Breast epithelium (tissue), 4 donors: ENCODE measurements around the gene DEFB129. TPM values are rescaled to one million over a fixed set of nuclear protein-coding genes. Genes with fewer than 3 reads are reported as not detected.

Experiments
- DNase-seq, 2 donors: peaks; one replicate each; pipeline ENCODE4 v3.0.0-alpha.2; 2019; ENCODE audit warnings: low spot score in 2 of 2
- H3K27ac ChIP-seq, 2 donors: fragments of 200-600 bp; sonication (generic) in 1 of 2; one replicate each; pipeline ENCODE4 v1.5.1; 2016 to 2019; ENCODE audit warnings: mild to moderate bottlenecking in 1 of 2
- H3K27me3 ChIP-seq, 2 donors: fragments of 200-600 bp; sonication (generic) in 1 of 2; one replicate each; pipeline versions ENCODE4 v1.5.1 to v1.6.0; 2017 to 2019; ENCODE audit warnings: control low read depth in 1 of 2, mild to moderate bottlenecking in 1 of 2
- H3K36me3 ChIP-seq: fragments of 200-600 bp; one replicate; pipeline ENCODE4 v1.5.1; 2019
- H3K4me1 ChIP-seq, 2 donors: fragments of 200-600 bp; sonication (generic); one replicate each; pipeline ENCODE4 v1.5.1; 2016 to 2019; ENCODE audit warnings: control low read depth in 1 of 2
- H3K4me3 ChIP-seq, 3 donors: fragments of 200-600 bp; sonication (generic); 1 replicate in 2 of 3; 2 replicates in 1 of 3; pipeline ENCODE4 v1.5.1; 2016 to 2019; ENCODE audit warnings: mild to moderate bottlenecking in 3 of 3, moderate library complexity in 2 of 3
- H3K9me3 ChIP-seq, 2 donors: fragments of 200-600 bp; sonication (generic) in 1 of 2; one replicate each; pipeline ENCODE4 v1.5.1; 2016 to 2019; ENCODE audit warnings: control low read depth in 1 of 2
- POLR2A ChIP-seq: fragments of 450-650 bp; IDR thresholded peaks from one replicate; pipeline ENCODE4 v1.6.1; 2016; ENCODE audit warnings: antibody characterized with exemption, mild to moderate bottlenecking, moderate library complexity
- POLR2AphosphoS5 ChIP-seq, 3 donors: sonication (generic); formaldehyde crosslinking; IDR thresholded peaks; one replicate each; pipeline ENCODE4 v1.6.1; 2017; ENCODE audit warnings: antibody characterized with exemption in 3 of 3
- intact Hi-C: fragments of 100-400 bp; cut with DNase I; formaldehyde crosslinking; loops from one replicate; pipeline ENCODE4 v1.15.1; 2023; ENCODE audit warnings: low total_unique reads
- total RNA-seq, 3 donors: library from RNA; depleted of rRNA; stranded (reverse); fragments of >200 nt; gene quantifications; one replicate each; pipeline ENCODE4 v1.1.0, GENCODE V29; 2016
- TF ChIP-seq, protein P1 (sequence below), 3 donors: fragments of 450-650 bp; IDR thresholded peaks; one replicate each; pipeline ENCODE4 v1.5.1; 2016 to 2017; ENCODE audit warnings: antibody characterized with exemption in 3 of 3, mild to moderate bottlenecking in 3 of 3, moderate library complexity in 3 of 3

DEFB129 gene
- total RNA-seq, 3 donors from 2014 or later = not detected

DNA sequence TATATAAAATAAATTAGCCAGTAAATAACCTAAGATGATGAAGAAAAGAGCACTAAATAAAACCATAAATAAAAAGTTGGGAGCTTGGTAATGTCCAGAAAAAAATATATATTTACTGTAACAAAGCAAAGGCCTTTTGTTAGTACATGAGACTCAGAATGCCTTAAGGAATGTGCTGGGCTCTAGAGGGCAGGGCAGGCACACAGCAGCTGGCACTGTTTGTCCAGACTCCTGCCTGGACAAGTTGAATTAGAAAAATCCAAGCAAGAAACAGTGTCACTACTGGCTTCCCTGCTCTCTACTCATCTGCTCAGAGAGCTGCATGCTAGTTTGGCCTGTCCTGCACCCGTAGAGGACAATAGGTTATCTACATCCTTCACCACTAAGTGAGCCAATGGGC is 8.8 kb downstream of the DEFB129 start:
- no peak for DNase-seq
- Histone ChIP-seq H3K9me3 (no peaks in the 10 kb centered on the region), H3K36me3 (no peaks in the 10 kb centered on the region), H3K27me3 (no peaks in the 10 kb centered on the region), H3K4me3 (no peak overlapping the region), H3K27ac (no peak overlapping the region), H3K4me1 (no peaks in the 10 kb centered on the region)
- intact Hi-C loops = no loop called here
- TF ChIP-seq, protein P1, sequence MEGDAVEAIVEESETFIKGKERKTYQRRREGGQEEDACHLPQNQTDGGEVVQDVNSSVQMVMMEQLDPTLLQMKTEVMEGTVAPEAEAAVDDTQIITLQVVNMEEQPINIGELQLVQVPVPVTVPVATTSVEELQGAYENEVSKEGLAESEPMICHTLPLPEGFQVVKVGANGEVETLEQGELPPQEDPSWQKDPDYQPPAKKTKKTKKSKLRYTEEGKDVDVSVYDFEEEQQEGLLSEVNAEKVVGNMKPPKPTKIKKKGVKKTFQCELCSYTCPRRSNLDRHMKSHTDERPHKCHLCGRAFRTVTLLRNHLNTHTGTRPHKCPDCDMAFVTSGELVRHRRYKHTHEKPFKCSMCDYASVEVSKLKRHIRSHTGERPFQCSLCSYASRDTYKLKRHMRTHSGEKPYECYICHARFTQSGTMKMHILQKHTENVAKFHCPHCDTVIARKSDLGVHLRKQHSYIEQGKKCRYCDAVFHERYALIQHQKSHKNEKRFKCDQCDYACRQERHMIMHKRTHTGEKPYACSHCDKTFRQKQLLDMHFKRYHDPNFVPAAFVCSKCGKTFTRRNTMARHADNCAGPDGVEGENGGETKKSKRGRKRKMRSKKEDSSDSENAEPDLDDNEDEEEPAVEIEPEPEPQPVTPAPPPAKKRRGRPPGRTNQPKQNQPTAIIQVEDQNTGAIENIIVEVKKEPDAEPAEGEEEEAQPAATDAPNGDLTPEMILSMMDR (IDR thresholded peaks at IDR 0.05) = peak in 1 of 3 donors; percentile 24
- TF ChIP-seq POLR2AphosphoS5 (IDR thresholded peaks at IDR 0.05) = no peak
- no peak for TF ChIP-seq POLR2A

DNA sequence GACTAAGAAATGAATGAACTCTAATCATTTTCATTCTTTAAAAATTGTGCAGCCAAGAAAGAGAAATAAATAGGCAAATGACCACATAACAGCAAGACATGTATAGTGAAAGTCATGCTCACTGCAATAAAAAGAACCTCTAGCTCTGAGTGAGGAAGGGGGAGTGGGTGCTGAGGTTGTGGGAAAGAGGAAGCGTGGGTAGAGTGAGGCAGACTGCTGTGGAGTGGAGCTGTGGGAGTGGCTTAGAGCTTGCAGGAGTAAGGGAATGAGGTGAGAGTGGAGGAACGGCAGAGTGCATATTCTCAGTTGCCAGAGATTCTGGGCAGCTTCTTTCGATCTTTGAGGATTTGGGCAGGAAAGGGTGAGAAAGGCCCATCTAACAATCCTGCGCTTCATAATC is 10.4 kb downstream of the DEFB129 start:
- no peak overlapping the region for H3K4me3 ChIP-seq

DNA sequence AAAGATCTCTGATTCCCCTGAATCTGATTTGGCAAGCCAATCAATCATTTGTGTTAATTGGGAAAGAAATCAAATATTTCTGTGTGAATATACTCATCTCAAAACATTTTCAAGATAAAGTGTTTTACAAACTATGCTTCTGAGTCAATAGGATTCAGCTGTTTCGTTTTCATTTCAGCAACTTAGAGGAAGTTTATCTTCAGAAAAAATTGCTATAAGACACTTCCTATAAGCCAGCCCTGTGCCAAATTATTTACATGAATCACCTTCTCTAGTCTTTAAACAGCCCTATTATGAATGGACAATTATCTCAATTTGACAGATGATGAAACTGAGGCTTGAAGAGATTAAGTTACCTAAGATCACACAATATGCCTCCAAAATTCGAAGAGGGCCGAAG is 10.9 kb downstream of the DEFB129 start:
- H3K4me1 ChIP-seq = no peaks in the 10 kb centered on the region
- intact Hi-C loops = no loop called here
- H3K27ac ChIP-seq = no peak overlapping the region
- H3K4me3 ChIP-seq = no peak overlapping the region
- H3K27me3 ChIP-seq = no peaks in the 10 kb centered on the region
- no peak for DNase-seq
- no peak for TF ChIP-seq POLR2A
- TF ChIP-seq, protein P1 (IDR thresholded peaks at IDR 0.05) = no peak
- no peak for TF ChIP-seq POLR2AphosphoS5 (IDR thresholded peaks at IDR 0.05)
- no peaks in the 10 kb centered on the region for H3K36me3 ChIP-seq
- H3K9me3 ChIP-seq = no peaks in the 10 kb centered on the region

More for the DNA sequence above, 10.4 kb downstream of the DEFB129 start:
- no peaks in the 10 kb centered on the region for H3K9me3 ChIP-seq
- no peaks in the 10 kb centered on the region for H3K4me1 ChIP-seq
- no peaks in the 10 kb centered on the region for H3K36me3 ChIP-seq
- intact Hi-C loops = no loop called here
- no peak overlapping the region for H3K27ac ChIP-seq
- TF ChIP-seq POLR2AphosphoS5 (IDR thresholded peaks at IDR 0.05) = no peak
- TF ChIP-seq, protein P1 (IDR thresholded peaks at IDR 0.05) = no peak
- H3K27me3 ChIP-seq = no peaks in the 10 kb centered on the region
- DNase-seq = no peak

DNA sequence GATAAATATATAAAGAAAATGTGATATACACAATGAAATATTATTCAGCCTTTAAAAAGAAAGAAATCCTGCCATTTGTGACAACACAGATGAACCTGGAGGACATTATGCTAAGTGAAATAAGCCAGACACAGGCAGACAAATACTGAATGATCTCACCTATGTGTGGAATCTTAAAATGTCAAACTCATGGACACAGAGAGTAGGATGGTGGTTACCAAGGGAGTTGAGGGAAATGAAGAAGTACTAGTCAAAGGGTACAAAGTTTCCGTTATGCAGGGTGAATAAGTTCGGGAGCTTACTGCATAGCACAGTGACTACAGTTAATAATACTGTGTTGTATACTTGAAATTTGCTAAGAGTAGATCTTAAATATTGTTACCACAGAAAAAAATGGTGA is 15.8 kb downstream of the DEFB129 start:
- intact Hi-C loops = no loop called here
- no peak for DNase-seq
- Histone ChIP-seq H3K36me3 (no peaks in the 10 kb centered on the region), H3K27me3 (no peaks in the 10 kb centered on the region), H3K27ac (no peak overlapping the region), H3K4me1 (no peaks in the 10 kb centered on the region), H3K9me3 (peaks cover 0 to 3% of the 10 kb centered on the region in 2 donors), H3K4me3 (no peak overlapping the region)
- no peak for TF ChIP-seq POLR2A
- TF ChIP-seq POLR2AphosphoS5 (IDR thresholded peaks at IDR 0.05) = no peak
- TF ChIP-seq, protein P1 (IDR thresholded peaks at IDR 0.05) = no peak

DNA sequence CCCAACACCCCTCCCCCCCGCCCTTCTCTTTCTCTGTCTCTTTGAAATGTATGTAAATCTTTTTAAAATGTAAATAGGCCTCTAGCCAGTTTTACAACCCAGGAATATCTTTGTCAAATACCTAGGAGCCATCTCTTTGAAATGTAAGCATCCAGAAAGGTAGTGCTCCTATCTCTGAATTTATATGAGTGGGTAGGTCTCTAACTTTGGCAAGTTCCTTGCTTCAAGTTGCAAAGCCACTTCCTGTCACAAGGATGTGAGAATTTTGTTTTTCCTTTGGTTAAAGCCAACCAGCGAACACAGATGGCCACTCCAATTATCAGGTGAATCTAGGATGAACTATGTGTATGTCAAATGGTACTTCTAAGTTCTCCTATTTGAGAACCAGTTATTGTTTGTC is 24.3 kb downstream of the DEFB129 start:
- Histone ChIP-seq H3K27me3 (no peaks in the 10 kb centered on the region), H3K9me3 (peaks cover 0 to 3% of the 10 kb centered on the region in 2 donors), H3K4me1 (no peaks in the 10 kb centered on the region), H3K36me3 (no peaks in the 10 kb centered on the region), H3K27ac (no peak overlapping the region), H3K4me3 (no peak overlapping the region)
- no peak for DNase-seq
- intact Hi-C loops = no loop called here
- TF ChIP-seq POLR2AphosphoS5 (IDR thresholded peaks at IDR 0.05) (no peak), POLR2A (no peak)
- TF ChIP-seq, protein P1 (IDR thresholded peaks at IDR 0.05) = no peak
